ENCODE results near the gene PAPPA2. TPM values are rescaled to one million over a fixed set of nuclear protein-coding genes. Genes with fewer than 3 reads are reported as not detected.

Gene PAPPA2
- total and polyA plus RNA-seq, 2 of the 4 experiments (the other 2 are of a cell fraction) = 0.10 to 0.18 TPM

DNA sequence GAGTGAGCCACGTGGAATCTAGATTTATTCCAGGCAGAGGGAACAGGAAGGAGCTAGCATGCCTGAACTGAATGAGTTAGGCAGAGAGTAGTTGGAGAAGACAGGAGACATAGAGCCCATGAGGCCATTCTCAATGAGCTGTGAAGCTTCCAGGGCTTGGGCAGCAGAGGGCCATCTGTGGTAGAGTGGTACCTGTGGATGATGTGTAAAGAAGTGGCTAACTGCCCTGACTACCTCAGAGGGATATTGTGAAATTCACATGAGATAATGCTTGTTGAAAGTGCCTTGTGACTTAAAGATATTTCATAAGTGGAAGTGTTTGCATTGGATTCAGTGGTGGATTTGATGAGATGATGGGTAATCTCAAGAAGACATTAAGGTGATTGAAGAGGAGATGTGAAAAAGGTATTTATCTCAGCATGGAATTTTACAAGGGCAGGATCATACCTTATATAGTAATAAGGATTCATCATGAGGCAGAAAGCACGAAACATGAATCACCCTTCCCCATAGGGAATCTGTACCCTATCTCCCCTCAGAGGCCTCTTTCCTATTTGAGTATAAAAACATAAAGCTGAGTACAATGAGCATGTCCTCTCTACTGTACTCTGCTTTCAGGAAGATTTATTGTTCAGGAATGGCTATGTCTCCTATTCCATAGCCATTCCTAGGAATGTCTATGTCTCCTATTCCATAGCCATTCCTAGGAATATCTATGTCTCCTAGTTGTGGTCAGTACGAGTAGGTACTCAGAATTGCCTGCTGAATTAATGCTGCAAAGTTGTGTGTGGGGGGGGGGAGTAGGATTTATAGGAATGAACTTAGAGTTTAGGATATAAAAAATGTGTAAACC is 146.8 kb downstream of the PAPPA2 start:
- BruUV-seq (replicated peaks) = no TSS peak
- Histone ChIP-seq H4K20me1 (ENCODE audit: insufficient read depth, low read length) (no peaks in the 10 kb centered on the region), H3K9me3 (ENCODE audit: control insufficient read depth, insufficient read depth, low read length) (0 out of 2 replicates have a peak, but pooled peaks cover 2% of the 10 kb centered on the region), H2BK120ac (ENCODE audit: low read depth, low read length) (no peak overlapping the region), H2BK5ac (ENCODE audit: low read depth, low read length, poor library complexity, severe bottlenecking) (no peak overlapping the region), H2AK9ac (replicated peaks; ENCODE audit: low read depth, low read length, poor library complexity) (no peak overlapping the region), H3K56ac (ENCODE audit: extremely low read depth, insufficient read depth, low read length) (no peak overlapping the region), H3K79me1 (ENCODE audit: low read depth in 1 of 2, low read length in 2 of 2) (no peaks in the 10 kb centered on the region), H2BK15ac (ENCODE audit: low read depth, low read length) (no peak overlapping the region), H2AFZ (replicated peaks; ENCODE audit: low read length, poor library complexity) (no peak overlapping the region), H4K91ac (ENCODE audit: insufficient read depth, low read depth, low read length) (no peak overlapping the region), H3K14ac (replicated peaks; ENCODE audit: low read depth, low read length) (no peak overlapping the region), H3K36me3 (ENCODE audit: control insufficient read depth, insufficient read depth, low read length) (no peaks in the 10 kb centered on the region), H2BK20ac (ENCODE audit: low read depth, low read length) (no peak overlapping the region), H3K23ac (ENCODE audit: low read depth, low read length) (no peak overlapping the region), H3K18ac (ENCODE audit: low read depth, low read length) (no peak overlapping the region), H3K9ac (ENCODE audit: low read depth, low read length) (no peak overlapping the region), H4K8ac (ENCODE audit: low read depth in 2 of 2, low read length in 2 of 2) (no peak overlapping the region), H3K4ac (ENCODE audit: low read depth, low read length) (no peak overlapping the region), H4K5ac (ENCODE audit: low read depth, low read length) (no peak overlapping the region), H3K9me1 (ENCODE audit: insufficient read depth, low read length) (no peaks in the 10 kb centered on the region), H3K27ac (ENCODE audit: insufficient read depth, low read length) (no peak overlapping the region), H3K4me3 (ENCODE audit: insufficient read depth, low read depth, low read length) (no peak overlapping the region), H2AK5ac (ENCODE audit: low read depth, low read length) (no peak overlapping the region), H3K4me1 (ENCODE audit: control insufficient read depth, insufficient read depth, low read length) (no peaks in the 10 kb centered on the region), H3K27me3 (ENCODE audit: control insufficient read depth, insufficient read depth, low read length) (no peaks in the 10 kb centered on the region), H3K4me2 (ENCODE audit: low read depth, low read length) (no peak overlapping the region)
- dilution Hi-C loops (cut with HindIII; ENCODE audit: low sequenced_read_pairs, unreplicated experiment) = no loop called here
- POLR2A ChIA-PET (ENCODE audit: unreplicated experiment) = no interaction called here
- WGBS, 2 experiments (ENCODE audit: extremely low coverage in 2 of 2, insufficient read length in 1 of 2) = 20% methylated on average over 2 of the region's 3 CpGs; no CpG with 5 or more reads in 1 of the 2 experiments
- in situ Hi-C loops (cut with MboI; ENCODE audit: low sequenced_read_pairs) = no loop called here
- DNase-seq (no peak), ATAC-seq (ENCODE audit: low read depth) (no peak)
- intact Hi-C loops (cut with micrococcal nuclease) = no loop called here
- CTCF ChIA-PET = no interaction called here
- peak; percentile 11; the same call in 1 of the 2 replicates for TF ChIP-seq CEBPB (IDR thresholded peaks at IDR 0.05; ENCODE audit: low read depth, low read length)
- no peak for TF ChIP-seq RCOR1 (IDR thresholded peaks at IDR 0.05; ENCODE audit: insufficient replicate concordance, low read length)
- TF ChIP-seq MXI1 (IDR thresholded peaks at IDR 0.05; ENCODE audit: borderline replicate concordance, low read depth, low read length) = no peak
- no peak for TF ChIP-seq FOS (IDR thresholded peaks at IDR 0.05; ENCODE audit: low read depth, low read length)
- TF ChIP-seq NFE2L2 (IDR thresholded peaks at IDR 0.05; ENCODE audit: low read depth, low read length) = no peak
